Stimulated activated CD8-positive, alpha-beta memory T cell treated with anti-CD3 and anti-CD28 coated beads, Interleukin-4, amount 100 ng/mL, for 24 hours (primary cell): ENCODE measurements around the gene SCAMP5.

Experiments used
- DNase-seq: peaks from one replicate; pipeline ENCODE4 v3.0.0-alpha.2; 2020; ENCODE audit warnings: low read depth

SCAMP5 gene

DNA sequence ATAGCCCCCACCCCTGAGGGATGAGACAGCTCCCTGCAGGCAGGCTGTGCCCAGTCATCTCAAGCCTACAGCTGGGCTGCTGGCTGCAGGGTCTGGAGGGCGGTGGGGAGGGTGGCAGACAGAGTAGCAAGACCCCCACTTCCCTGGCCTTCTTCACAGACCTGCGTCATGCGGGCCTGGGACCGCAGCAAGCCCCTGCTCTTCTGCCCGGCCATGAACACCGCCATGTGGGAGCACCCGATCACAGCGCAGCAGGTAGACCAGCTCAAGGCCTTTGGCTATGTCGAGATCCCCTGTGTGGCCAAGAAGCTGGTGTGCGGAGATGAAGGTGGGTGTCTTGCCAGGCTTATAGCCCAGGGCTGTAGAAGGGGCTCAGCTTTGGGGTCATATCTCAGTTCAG lies 53.0 kb downstream of the SCAMP5 start:
- DNase-seq = no peak

DNA sequence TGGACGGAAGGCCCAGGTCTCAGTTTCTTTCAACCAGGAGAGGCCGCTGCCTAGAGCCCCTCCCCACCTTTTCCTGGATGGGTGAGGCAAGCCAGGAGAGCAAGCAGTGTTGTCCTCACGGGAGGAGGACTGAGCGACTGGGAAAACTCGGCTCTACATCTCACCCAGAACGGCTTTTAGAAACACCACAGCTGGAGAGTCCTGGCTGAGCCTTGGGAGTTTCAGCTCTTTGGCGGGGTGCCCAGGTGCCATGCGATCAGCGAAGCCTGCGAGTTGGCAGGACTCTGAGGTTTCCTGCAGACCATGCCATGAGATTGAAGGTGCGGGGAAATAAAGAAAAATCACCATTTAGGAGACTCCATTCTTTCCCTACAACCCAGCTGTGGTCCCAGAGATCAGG lies 54.0 kb downstream of the SCAMP5 start:
- no peak for DNase-seq

DNA sequence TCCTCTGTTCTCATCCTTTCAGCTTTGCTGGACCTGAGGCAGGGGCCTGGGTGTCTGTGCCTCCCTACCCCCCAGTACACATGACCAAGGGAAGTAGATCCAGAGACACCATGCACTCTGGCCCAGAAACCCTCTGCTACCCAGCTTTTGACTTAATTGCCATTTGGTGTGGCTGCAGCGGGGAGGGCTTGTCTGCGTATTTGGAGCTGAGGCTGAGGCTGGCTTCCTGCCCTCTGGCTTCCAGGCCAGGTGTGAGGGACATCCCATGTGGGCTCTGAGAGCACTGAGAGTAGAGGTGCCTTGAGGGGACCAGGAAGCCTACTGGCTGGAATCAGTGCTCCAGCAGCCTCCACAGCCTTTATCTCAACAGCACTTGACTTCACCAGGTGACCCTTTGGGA lies 54.9 kb downstream of the SCAMP5 start:
- no peak for DNase-seq

DNA sequence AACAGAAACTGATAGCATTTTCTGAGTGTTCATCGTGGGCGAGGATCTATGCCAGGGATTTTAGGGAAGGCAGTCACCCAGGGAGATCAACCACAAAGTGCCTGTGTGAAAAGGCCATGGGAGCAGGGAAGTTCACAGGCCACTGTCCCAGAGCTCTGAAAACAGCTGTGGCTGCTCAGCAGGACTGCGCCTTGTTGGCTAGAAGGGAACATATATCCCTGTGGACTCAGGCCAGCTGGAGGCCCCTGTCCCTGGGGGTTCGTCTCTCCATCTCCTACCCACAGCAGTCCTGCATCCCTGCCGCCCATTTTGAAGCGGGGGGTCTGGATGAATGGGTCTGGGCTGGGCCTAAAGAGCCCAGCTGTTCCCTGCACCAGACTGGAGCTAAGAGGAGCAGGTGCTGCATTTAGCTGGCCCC lies 55.8 kb downstream of the SCAMP5 start:
- DNase-seq = no peak

DNA sequence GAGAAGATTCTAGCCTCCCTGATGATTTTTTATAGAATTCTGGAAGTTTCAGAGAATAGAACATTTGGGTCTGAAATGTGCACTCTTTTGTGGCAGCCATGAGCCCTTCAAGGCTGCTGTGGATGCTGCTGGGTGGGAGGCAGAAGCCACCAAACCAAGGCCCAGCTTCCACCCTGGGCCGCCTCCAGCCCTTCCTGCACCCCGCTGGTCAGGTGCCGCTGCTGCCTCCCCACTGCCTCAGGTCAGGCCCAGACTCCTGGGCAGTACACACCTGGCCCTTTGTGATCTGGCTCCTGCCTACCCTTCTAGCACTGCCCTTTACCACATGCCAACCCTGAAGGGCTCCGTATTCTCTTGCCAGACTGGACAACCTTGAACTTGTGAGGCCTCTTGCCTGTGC lies 56.3 kb downstream of the SCAMP5 start:
- no peak for DNase-seq

DNA sequence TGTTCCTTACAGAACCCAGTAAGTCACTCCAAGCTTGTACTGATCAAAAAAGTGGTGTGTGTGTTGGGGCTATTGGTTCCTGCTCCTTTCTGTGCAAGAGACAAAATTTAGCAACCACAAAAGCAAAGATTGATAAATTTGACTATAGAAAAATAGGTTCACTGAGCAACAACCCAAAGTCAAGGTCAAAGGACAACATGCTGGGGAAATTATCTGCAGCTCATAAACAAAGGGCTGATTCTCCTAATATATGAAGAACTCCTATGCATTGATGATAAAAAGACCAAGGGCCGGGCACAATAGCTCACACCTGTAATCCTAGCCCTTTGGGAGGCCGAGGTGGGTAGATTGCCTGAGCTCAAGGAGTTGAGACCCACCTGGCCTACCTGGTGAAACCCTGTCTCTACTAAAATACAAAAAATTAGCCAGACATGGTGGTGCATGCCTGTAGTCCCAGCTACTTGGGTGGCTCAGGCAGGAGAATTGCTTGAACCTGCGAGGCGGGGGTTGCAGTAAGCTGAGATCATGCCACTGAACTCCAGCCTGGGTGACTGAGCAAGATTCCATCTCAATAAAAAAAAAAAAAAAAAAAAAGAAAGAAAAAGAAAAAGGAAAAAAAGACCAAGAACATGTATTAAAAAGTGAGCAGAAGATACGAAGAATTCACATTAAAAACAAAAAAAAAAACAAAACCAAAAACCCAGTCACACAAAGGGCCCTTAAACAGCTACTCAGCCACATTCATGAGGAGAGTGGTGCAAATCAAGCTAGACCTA lies 57.8 kb downstream of the SCAMP5 start:
- no peak for DNase-seq

DNA sequence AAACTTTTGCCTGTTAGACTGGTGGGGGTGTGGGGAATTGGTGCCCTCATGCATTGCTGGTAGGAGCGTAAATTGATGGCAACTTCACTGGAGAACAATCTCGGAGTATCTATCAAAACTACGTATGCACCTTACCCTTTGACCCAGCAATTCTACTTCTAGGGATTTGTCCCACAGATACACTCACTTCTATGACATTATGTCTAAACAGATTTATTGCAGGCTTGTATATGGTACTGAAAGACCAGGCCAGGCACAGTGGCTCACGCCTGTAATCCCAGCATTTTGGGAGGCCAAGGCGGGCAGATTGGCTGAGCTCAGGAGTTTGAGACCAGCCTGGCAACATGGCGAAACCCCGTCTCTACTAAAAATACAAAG lies 58.4 kb downstream of the SCAMP5 start:
- DNase-seq = no peak

DNA sequence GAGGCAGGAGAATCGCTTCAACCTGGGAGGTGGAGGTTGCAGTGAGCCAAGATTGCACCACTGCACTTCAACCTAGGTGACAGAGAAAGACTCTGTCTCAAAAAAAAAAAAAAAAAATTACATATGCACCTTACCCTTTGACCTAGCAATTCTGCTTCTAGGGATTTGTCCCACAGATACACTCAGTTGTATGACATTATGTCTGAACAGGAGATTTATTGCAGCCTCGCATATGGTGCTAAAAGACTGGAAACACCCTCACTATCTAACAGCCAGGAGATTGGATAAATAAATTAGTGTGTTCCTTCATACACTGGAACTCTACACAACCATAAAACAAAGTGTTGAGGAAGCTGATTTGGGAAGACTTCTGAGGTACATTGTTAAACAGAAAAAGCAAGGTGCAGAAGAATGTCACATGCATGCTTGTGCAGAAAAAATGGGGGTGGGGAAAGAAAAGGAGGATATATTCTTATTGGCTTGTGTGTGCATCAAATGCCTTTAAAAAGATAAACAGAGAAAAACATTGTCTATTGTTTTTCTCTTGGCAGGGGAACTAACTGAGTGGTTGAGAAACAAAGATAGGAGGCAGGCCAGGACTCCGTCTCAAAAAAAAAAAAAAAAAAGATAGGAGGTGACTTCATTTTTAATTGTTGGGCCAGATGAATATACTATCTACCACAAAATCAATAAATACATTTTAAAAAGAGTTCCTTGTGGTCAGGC lies 59.0 kb downstream of the SCAMP5 start:
- DNase-seq = no peak

DNA sequence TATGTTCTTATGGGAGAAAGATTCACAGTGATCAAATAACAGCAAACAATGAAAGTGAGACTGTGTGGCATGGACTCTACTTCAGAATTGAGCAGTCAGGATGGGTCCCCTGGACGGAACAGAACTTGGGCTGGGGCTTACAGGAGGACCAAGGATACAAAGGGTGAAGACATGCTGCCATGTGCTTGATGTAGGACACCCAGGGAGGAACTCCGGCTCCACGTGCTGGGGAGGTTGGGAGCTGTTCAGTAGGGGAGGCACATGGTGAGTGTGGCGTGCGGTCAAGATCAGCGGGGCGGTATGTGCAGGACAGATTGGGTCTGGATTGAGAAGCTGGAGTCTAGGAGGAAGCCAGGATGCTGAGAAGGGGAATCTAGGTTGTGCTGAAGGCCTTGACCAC lies 60.7 kb downstream of the SCAMP5 start:
- DNase-seq = no peak

DNA sequence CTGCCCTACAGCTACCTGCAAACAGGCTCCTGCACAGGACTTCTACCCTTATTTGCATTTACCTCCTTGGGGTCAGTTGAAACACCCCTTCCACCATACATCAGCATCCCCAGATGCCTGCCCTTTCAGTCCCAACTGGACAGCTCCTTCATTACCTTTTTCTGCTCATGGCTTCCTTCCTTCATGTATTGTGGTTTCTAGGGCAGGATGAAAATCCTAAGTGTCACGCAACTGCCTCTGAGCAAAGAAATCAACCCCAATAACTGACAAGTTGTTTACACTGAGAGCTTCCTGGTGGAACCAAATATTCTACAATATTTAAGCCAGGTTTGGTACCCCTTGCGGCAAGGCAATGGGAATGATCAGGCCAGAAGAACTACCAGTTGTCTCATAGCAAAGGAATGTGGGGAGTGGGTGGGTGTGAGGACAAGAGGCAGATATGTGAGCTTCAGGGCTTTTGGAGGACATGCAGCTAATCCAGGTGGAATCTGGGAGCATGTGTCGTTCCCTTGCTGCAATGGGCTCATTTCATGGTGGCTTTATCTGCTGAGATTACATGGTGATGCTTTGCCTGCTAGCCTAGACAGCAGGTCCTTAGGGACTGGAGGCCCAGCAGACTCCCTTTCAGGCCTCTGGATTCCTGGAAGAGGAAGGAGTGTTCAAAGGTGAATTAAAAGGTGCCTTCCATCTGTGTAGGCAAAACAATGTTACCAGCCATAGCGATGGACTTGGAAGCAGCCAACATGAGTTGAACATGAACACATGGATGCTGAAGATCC lies 63.0 kb downstream of the SCAMP5 start:
- no peak for DNase-seq

DNA sequence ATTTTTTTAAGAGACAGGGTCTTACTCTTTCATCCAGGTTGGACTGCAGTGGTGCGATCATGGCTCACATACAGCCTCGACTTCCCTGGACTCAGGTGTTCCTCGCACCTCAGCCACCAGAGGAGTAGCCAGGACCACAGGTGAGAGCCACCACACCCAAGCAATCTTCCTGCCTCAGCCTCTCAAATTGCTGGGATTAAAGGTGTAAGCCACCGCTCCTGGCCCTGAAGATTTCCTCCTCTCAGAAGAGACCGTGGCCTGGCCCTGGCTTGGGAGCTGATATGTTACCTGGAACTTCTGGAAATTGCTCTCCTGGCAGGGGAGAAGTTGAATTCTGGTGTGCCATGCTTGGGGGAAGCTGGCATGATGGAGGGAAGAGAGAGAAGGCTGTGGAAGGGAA lies 64.2 kb downstream of the SCAMP5 start:
- no peak for DNase-seq

DNA sequence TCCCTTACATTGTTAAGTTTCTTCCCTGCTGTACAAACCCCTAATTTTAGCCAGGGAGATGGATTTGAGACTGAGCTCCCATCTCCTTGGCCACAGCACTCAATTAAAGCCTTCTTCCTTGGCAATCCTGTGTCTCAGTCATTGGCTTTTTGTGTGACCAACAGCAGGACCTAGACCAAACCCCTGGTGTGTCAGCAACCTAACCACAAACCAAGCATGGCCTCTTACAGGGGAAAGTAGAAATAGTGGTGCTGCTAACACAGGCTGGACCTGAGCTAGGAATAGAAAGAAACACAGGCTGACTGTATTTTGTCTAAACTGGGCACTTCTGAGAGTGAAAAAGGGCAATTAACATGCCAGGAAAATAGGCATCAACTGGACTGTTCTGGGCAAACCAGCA lies 65.9 kb downstream of the SCAMP5 start:
- no peak for DNase-seq

DNA sequence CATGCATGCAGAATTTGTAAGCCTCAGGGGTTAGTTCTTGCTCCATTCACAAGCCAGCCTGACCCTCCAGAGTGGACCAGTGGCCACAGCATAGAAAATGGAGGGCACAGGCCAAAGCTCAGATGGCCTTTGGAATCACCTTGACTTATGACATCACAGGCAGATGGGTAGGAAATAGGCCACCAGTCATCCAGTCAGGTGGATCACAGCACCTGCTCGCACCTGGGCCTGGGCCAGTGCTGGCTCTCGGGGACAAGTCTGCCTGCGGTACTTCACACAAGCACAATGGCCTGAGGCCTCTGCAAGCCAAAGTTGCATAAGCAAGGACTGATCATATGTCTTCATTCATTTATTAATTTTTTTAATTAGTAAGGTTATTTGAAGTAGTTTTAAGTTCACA lies 67.3 kb downstream of the SCAMP5 start:
- DNase-seq = no peak

DNA sequence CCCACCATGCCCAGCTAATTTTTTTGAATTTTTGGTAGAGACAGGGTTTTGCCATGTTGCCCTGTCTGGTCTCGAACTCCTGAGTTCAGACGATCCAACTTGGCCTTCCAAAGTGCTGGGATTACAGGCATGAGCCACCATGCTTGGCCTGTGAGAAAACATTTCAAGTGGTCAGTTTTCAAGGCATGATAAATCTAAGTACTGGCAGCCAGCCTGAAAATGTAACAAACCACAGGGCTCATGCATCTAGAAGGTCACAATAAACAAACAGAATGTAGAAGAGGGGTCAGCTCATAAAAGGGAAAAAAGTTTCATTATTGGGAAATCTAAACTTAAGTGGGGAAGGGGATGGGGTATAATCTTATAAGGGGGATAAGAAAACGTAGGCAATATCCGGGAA lies 68.0 kb downstream of the SCAMP5 start:
- DNase-seq = no peak

DNA sequence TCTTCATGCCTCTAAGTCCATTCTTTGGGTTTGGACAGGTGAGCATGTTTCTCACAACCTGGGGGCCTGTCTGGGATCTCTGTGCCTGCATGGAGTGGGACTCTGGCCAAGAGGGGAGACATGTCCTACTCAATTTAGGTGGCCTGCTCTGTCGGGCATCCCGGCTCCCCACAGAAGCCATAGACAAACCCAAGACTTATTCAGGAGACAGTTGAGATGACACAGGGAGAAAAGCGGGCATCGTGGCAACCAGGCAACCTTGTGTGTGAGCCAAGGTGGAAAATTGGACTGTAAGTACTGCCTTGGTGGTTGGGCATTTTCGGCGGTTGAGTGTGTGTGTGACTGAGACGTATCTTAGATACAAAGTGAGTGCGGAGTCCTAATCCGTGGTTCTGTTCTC lies 68.5 kb downstream of the SCAMP5 start:
- DNase-seq = no peak

DNA sequence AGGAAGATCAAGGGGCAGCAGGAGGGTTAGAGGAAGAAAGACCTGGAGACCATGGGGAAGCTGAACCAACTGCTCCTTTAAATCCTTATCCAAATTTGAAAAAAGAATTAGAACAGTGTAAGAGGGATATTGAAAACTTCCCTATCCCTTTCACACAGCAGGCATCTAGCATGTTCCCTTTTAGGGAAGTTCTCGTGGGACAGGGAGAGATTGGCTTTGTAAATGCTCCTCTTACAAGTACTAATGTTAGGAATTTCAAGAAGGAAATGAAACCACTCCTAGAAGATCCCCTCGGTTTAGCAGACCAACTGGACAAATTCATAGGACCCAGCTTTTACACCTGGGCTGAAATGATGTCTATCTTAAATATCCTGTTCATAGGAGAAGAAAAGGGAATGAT lies 69.5 kb downstream of the SCAMP5 start:
- DNase-seq = no peak

DNA sequence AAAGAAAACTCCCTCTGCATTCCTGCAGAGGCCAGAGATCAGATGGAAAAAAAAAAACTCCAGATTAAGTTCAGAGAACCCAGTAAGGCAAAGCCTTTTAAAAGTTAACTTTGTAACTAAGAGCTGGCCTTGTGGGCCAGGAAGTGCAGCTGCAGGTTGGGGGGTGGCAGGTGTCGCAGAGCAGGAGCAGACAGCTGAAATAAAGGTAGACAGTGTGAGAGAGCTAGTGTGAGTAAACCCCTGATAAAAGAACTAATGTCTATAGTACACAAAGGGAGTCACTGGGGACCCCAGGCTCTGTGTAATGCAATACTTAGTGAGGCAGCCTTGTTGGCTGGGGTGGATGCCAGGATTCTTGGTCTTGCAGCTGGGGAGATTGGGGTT lies 70.1 kb downstream of the SCAMP5 start:
- no peak for DNase-seq

DNA sequence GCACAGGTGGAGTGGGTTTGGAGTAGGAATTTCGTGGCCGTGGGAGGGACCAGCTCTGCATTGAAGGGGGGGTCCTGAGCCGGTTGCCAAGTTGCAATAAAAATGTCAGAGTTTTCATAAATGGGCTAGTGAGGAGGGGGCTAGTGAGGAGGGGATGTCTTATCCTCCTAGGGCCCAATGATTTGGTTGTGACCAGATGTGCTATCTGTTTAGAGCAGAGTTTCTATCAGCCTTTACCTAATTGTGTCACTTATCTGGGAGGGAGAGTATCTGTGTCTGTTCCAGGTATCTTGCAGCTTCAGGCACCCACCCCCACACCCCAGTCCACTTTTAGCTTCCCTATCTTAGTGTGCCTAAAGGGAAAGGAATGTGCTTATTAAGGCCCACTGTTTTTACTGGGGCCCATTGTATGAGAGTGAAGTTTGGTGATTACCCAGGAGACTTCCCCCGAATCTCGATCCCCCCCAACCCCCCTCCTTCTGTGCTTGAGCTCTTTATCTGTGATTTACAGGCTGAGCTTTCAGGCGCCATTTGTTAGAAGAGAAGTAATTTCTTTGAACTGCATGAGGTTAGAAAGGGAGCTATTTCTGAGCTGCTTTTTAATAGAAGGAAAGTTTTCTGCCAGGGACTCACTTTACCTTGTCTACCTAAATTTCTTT lies 70.6 kb downstream of the SCAMP5 start:
- DNase-seq = no peak

DNA sequence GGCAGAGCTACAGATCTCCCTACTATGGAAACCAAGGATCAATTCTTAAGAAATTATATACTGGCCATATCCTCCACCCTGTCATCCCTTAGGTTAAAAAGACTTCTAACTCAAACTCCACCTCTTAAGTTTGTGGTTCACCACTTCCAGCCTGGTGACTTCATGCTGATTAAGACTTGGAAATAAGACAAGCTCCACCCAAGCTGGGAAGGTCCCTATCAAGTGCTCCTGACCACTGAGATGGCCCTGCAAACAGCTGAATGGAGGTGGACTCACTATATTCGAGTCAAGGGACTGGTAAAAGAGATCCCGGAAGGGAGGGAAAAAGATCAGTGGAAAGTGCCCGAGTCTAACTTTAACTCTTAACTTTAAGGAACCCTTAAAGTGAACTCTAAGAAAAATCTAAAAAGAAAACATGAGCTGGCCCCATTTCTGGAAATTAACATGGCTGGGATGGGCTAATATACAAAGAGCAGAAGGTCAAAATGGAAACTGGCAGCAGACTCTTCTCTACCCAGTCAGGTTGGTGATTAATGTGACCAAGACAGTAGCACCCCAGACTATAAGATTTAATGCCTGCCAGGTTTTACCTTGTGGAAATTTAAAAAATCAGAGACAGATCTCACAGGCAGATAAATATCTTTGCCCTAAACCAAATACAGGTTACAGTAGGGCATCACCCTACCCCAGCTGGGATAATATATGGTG lies 71.9 kb downstream of the SCAMP5 start:
- no peak for DNase-seq

DNA sequence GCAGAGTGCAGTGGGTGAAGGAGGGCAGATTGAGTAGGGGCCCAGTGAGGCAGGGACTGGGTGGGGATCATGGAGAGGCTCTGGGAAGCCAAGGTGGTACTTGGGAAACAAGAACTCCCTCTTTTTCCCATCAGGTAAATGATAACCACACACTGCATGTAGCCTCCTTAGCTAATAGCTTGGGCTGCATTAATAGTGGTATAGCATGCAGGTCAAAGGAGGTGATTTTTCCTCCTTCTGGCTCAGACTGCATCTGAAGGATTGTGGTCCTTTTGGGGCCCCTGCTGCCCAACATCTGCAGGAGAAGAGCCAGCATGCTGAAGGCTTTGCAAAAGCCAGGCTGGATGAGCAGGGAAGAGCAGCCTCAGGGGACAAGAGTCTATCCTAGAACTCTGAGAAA lies 73.4 kb downstream of the SCAMP5 start:
- DNase-seq = no peak

DNA sequence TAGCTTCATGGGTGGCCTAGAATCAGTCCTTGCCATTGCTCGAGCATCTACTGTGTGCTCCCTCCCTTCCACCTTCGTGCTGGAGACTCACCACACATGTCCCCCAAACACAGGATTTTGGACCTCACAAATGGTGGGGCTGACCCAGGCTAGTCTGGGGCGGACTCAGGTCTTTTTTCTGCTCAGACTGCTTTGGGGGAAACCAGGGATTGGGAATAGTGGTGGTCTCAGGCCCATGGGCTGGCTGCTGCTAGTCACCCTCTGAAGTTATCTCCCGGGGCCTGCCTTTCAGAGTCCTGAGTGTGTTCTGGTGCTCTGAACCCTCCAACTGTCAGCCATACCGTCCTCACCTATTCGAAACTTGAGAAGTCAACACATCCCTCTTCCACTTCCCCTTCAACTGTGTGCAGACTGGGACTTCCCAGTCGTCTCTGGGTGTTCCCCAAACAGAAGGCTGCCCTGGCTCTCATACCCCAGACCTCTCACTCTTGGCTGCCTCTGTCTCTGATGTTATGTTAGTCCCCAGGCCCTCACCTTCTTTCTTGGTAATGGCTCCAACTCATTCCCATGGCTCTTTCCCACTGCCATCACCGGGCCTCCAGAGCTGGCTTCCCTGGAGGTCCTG lies 74.0 kb downstream of the SCAMP5 start:
- no peak for DNase-seq

DNA sequence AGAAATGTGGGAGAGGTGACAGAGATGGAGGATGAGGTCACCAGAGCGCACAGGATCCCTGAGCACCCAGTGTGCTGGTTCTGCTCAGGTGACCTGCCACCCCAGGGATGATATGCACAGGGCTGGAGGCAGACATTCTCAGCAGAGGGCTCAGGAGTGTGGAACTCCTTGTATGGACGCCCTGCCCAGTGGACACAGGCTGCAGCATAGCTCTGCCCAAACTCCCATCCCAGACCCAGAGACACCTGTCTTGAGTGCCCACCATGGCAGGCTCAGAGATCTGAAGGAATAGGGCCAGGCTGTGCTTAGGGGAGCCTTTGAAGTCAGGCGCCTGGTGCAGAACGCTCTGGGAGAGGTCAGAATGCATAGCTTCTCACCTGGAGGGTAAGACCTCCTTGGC lies 75.3 kb downstream of the SCAMP5 start:
- DNase-seq = no peak
